Neural progenitor cell (in vitro differentiated cells): ENCODE measurements around the gene SLC36A2. TPM values are rescaled to one million over a fixed set of nuclear protein-coding genes. Genes with fewer than 3 reads are reported as not detected.

Source experiments
- DNase-seq: peaks from one replicate; pipeline ENCODE4 v3.0.0-alpha.2; 2016; ENCODE audit warnings: low spot score
- H2AFZ ChIP-seq: fragments of 200-600 bp; sonication (generic); replicated peaks from 2 replicates; pipeline ENCODE4 v1.6.1; 2016; ENCODE audit warnings: antibody characterized with exemption
- H3F3A ChIP-seq: fragments of 200-600 bp; sonication (generic); 2 replicates; pipeline ENCODE4 v1.6.1; 2016; ENCODE audit warnings: antibody characterized with exemption, low read depth
- H3K27ac ChIP-seq: fragments of 200-600 bp; sonication (generic); 2 replicates; pipeline ENCODE4 v1.5.1; 2016; ENCODE audit warnings: mild to moderate bottlenecking
- H3K27me3 ChIP-seq: fragments of 200-600 bp; sonication (generic); 2 replicates; pipeline ENCODE4 v1.6.1; 2016; ENCODE audit warnings: mild to moderate bottlenecking, moderate library complexity
- H3K36me3 ChIP-seq: fragments of 200-600 bp; sonication (generic); 2 replicates; pipeline ENCODE4 v1.5.1; 2016
- H3K4me1 ChIP-seq: fragments of 200-600 bp; sonication (generic); 2 replicates; pipeline ENCODE4 v1.6.1; 2016; ENCODE audit warnings: mixed run types
- H3K4me2 ChIP-seq: fragments of 200-600 bp; sonication (generic); 2 replicates; pipeline ENCODE4 v1.6.1; 2016
- H3K4me3 ChIP-seq: fragments of 200-600 bp; sonication (generic); 2 replicates; pipeline ENCODE4 v1.5.1; 2016
- H3K79me2 ChIP-seq: fragments of 200-600 bp; sonication (generic); 2 replicates; pipeline ENCODE4 v1.6.1; 2016; ENCODE audit warnings: low read depth
- H3K9ac ChIP-seq: fragments of 200-600 bp; sonication (generic); 2 replicates; pipeline ENCODE4 v1.6.1; 2016
- H3K9me3 ChIP-seq: fragments of 200-600 bp; sonication (generic); 2 replicates; pipeline ENCODE4 v1.5.1; 2016; ENCODE audit warnings: low read depth
- H4K20me1 ChIP-seq: fragments of 200-600 bp; sonication (generic); 2 replicates; pipeline ENCODE4 v1.6.1; 2016; ENCODE audit warnings: low read depth
- H3K27ac Mint-ChIP-seq: 3 replicates; pipeline ENCODE4 v1.8.0; 2021; ENCODE audit warnings: mixed read lengths
- H3K27me3 Mint-ChIP-seq: 2 replicates; pipeline ENCODE4 v1.8.0; 2022; ENCODE audit warnings: low read depth, mild to moderate bottlenecking, inconsistent platforms, moderate library complexity, mixed read lengths; ENCODE audit not compliant: insufficient read depth
- H3K36me3 Mint-ChIP-seq: 3 replicates; pipeline ENCODE4 v1.8.0; 2021; ENCODE audit warnings: mixed read lengths
- H3K4me1 Mint-ChIP-seq: 3 replicates; pipeline ENCODE4 v1.8.0; 2021; ENCODE audit warnings: mixed read lengths
- H3K4me3 Mint-ChIP-seq: 3 replicates; pipeline ENCODE4 v1.8.0; 2021; ENCODE audit warnings: mild to moderate bottlenecking, moderate library complexity, mixed read lengths
- H3K9me3 Mint-ChIP-seq: 3 replicates; pipeline ENCODE4 v1.8.0; 2020; ENCODE audit warnings: mixed read lengths
- EZH2phosphoT487 ChIP-seq: fragments of 200-600 bp; sonication (generic); IDR thresholded peaks from 2 replicates; pipeline ENCODE4 v1.6.1; 2017; ENCODE audit warnings: antibody characterized with exemption
- total RNA-seq: library from RNA; depleted of rRNA; stranded (reverse); fragments of >200 nt; gene quantifications from 2 replicates; pipeline ENCODE4 v1.2.3, GENCODE V29; 2015; ENCODE audit warnings: low replicate concordance

Gene SLC36A2
- total RNA-seq, 1 donor from 2014 or later: not detected

DNA sequence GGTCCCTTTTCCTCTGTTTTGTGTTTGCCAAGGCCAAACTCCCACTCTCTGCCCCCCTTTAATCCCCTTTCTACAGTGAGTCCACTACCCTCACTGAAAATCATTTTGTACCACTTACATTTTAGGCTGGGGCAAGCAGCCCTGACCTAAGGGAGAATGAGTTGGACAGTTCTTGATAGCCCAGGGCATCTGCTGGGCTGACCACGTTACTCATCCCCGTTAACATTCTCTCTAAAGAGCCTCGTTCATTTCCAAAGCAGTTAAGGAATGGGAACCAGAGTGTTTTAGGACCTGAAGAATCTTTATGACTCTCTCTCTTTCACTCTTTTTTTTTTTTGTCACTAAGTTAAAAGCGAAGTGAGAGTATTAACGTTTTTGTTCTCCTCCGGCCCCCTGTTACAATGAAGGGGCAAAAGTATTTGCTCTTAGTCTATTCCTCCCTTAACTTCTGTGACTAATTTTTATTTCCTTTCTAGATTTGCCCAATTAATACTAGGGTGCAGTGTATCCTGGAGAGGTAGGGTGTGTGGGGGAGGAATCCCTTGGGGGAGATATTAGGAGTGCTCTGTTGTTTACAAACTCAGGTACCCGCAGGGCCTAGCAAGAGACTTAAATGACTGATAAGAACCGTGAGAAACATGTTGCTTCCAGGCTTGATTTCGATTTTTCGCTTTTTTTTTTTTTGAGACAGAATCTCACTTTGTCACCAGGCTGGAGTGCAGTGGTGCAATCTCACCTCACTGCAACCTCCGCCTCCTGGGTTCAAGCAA is 79.7 kb downstream of the SLC36A2 start:
- no peak for TF ChIP-seq EZH2phosphoT487
- H3K79me2 ChIP-seq: no peaks in the 10 kb centered on the region
- H3F3A ChIP-seq: no peaks in the 10 kb centered on the region
- H3K9ac ChIP-seq: no peak overlapping the region
- DNase-seq: no peak
- H3K36me3 ChIP-seq: no peaks in the 10 kb centered on the region
- H3K9me3 ChIP-seq: no peaks in the 10 kb centered on the region
- H3K4me1 ChIP-seq: no peaks in the 10 kb centered on the region
- no peak overlapping the region for H3K4me2 ChIP-seq
- Mint-ChIP-seq H3K4me1 (peaks cover 3% of the 10 kb centered on the region), H3K27ac (no peak overlapping the region), H3K9me3 (no peaks in the 10 kb centered on the region), H3K4me3 (no peak overlapping the region), H3K27me3 (no peaks in the 10 kb centered on the region), H3K36me3 (peaks cover 17% of the 10 kb centered on the region)
- H3K4me3 ChIP-seq: no peak overlapping the region
- H3K27ac ChIP-seq: no peak overlapping the region
- no peaks in the 10 kb centered on the region for H3K27me3 ChIP-seq
- no peaks in the 10 kb centered on the region for H4K20me1 ChIP-seq
- no peak overlapping the region for H2AFZ ChIP-seq

Other genes starting within 250 kb of the SLC36A2 start
- 95.0 and 97.6 TPM in 2 replicates for gene ANXA6, start 189.8 kb downstream of the SLC36A2 start, total RNA-seq
- gene CCDC69, start 123.5 kb downstream of the SLC36A2 start, total RNA-seq: 0.03 and 0.07 TPM in 2 replicates
- 19.4 TPM in 2 replicates for gene GM2A, start 94.4 kb downstream of the SLC36A2 start, total RNA-seq
- gene SLC36A3, start 43.8 kb downstream of the SLC36A2 start, total RNA-seq: not detected in 2 replicates
- 7.8 and 8.4 TPM in 2 replicates for gene SLC36A1, start 100.0 kb upstream of the SLC36A2 start, total RNA-seq
- 0.36 and 0.37 TPM in 2 replicates for gene FAT2, start 243.8 kb upstream of the SLC36A2 start, total RNA-seq